ENCODE data around the gene LIME1. TPM values are rescaled to one million over a fixed set of nuclear protein-coding genes. Genes with fewer than 3 reads are reported as not detected.
A peak's percentile ranks its signal among the peaks of the same experiment; 100 is the strongest.

The LIME1 gene
- total and polyA plus RNA-seq, 2 of the 8 experiments (the other 6 are each of a cell fraction or from before 2014, with no cell fraction given), result 4.5 to 5.9 TPM

DNA sequence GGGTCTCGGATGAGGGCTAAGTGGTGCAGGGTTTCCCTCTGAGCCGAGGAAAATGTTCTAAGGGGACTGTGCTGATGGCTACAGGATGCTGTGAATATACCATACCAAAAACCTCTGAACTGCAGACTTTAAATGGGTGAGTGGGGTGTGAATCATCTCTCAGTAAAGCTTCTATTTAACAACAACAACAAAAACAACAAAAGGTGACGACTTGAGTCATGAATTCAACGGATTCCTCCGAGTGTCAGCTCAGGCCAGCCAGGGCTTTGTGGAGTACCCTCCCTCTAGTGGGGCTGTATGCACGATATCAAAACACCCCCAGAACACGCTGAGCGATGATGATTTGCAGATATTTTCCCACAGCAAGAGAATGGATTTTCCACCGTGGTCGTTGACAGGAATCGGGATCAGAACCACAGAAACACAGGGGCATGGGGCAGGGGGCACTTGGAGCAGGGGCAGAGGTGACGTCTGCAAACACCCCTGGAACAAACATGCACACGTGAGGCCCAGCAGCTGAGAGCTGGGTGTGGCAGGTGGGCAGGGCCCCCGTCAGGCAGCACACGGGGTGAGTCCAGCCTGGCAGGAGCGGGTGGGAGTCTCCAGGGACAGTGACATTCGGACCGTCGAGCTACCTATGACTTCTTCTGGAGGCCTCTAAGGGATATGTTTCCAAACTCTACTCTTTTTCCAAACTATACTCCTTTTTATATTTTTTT is 41.7 kb downstream of the LIME1 start:
- Histone ChIP-seq H3K4me2 (ENCODE audit: insufficient read depth in 1 of 2, low read depth in 2 of 2, low read length in 2 of 2) (no peak overlapping the region), H3K4ac (replicated peaks; ENCODE audit: insufficient read length, low read depth, low read length) (no peak overlapping the region), H4K8ac (ENCODE audit: extremely low read depth, insufficient read depth, low read length) (no peak overlapping the region), H2BK20ac (ENCODE audit: low read length) (no peak overlapping the region), H3K9me3 (ENCODE audit: insufficient read depth in 2 of 2, low read depth in 1 of 2, low read length in 1 of 2) (peaks cover 0 to 3% of the 10 kb centered on the region in 2 experiments; a peak in 1 of 4 replicates), H4K20me1 (replicated peaks in 1 of 2; ENCODE audit: control insufficient read depth in 1 of 2, insufficient read depth in 2 of 2, low read length in 2 of 2) (peaks cover 3 to 14% of the 10 kb centered on the region in 2 experiments), H3K27me3 (replicated peaks in 1 of 4; ENCODE audit: control insufficient read depth in 3 of 4, extremely low read depth in 1 of 4, insufficient read depth in 3 of 4, low read length in 3 of 4) (no peaks in the 10 kb centered on the region), H2BK120ac (replicated peaks; ENCODE audit: low read depth, low read length) (no peak overlapping the region), H3K23ac (ENCODE audit: insufficient read length) (no peak overlapping the region), H3K56ac (replicated peaks; ENCODE audit: insufficient read length, low read depth, low read length) (no peak overlapping the region), H3K4me3 (ENCODE audit: extremely low read depth in 1 of 4, insufficient read depth in 2 of 4, low read depth in 3 of 4, low read length in 4 of 4) (no peak overlapping the region), H3K27ac (ENCODE audit: low read depth, low read length) (no peak overlapping the region), H2BK15ac (ENCODE audit: low read length) (no peak overlapping the region), H3K18ac (ENCODE audit: extremely low read depth, low read length) (no peak overlapping the region), H3K14ac (ENCODE audit: insufficient read length) (peak overlapping the region; percentile 31), H2BK5ac (ENCODE audit: low read depth, low read length) (no peak overlapping the region), H3K36me3 (ENCODE audit: control insufficient read depth in 2 of 4, insufficient read depth in 4 of 4, low read length in 3 of 4) (no peaks in the 10 kb centered on the region), H3K9ac (replicated peaks in 1 of 4; ENCODE audit: extremely low read depth in 1 of 4, low read depth in 3 of 4, low read length in 3 of 4) (no peak overlapping the region), H3K79me1 (ENCODE audit: low read depth, low read length) (peaks cover 12% of the 10 kb centered on the region), H3K23me2 (ENCODE audit: low read depth, low read length) (peaks cover 7% of the 10 kb centered on the region; the same call in 1 of the 2 replicates), H4K5ac (ENCODE audit: insufficient read length, low read depth, low read length) (no peak overlapping the region), H3K79me2 (ENCODE audit: control insufficient read depth in 1 of 2, insufficient read depth in 2 of 2, low read length in 2 of 2) (peaks cover 4 to 11% of the 10 kb centered on the region in 2 experiments; a peak in 2 of 4 replicates), H2BK12ac (ENCODE audit: low read depth, low read length) (no peak overlapping the region), H4K91ac (replicated peaks; ENCODE audit: insufficient read length, low read length) (no peak overlapping the region), H2AFZ (ENCODE audit: low read length) (no peak overlapping the region), H3K4me1 (replicated peaks in 1 of 4; ENCODE audit: control insufficient read depth in 3 of 4, insufficient read depth in 4 of 4, low read length in 3 of 4) (peaks cover 0 to 9% (median 6%) of the 10 kb centered on the region in 4 experiments; a peak in 5 of 7 replicates), H2AK5ac (ENCODE audit: low read depth, low read length) (no peak overlapping the region)
- FAIRE-seq, result no peak
- ChIA-PET CTCF (ENCODE audit: partially characterized antibody) (interaction anchor here (0.8 to 10.7 kb wide), 8 partner anchors 11 to 100 kb away, joined by 3 to 191 read pairs (median 4); partner anchors contain the start of gene ABHD16B), POLR2A (ENCODE audit: partially characterized antibody) (interaction anchor here (0.7 to 1.3 kb wide), 4 partner anchors 9 to 87 kb away, joined by 3 read pairs; partner anchors contain the start of genes LIME1 and TPD52L2)
- TF ChIP-seq CREB1 (IDR thresholded peaks at IDR 0.05) (no peak), JUND (IDR thresholded peaks at IDR 0.05; ENCODE audit: low read length) (no peak), HDAC2 (IDR thresholded peaks at IDR 0.05; ENCODE audit: borderline replicate concordance in 1 of 2, low read depth in 2 of 2, low read length in 2 of 2) (no peak)
- WGBS, 2 experiments (ENCODE audit: extremely low coverage in 1 of 2, insufficient coverage in 1 of 2, insufficient read length in 1 of 2, insufficient replicate concordance in 2 of 2, low coverage in 1 of 2, low lambda C conversion rate in 2 of 2, missing lambda C conversion rate in 1 of 2), result 77% methylated on average over 19 of the region's 19 CpGs; no CpG with 5 or more reads in 1 of the 2 experiments
- DNase-seq (ENCODE audit: low read depth in 1 of 2, low spot score in 2 of 2), result no peak
